Esophagus squamous epithelium (tissue), 4 donors: ENCODE data around the gene INHBC.

Experiments
- POLR2A ChIP-seq, 4 donors: fragments of 450-650 bp; IDR thresholded peaks; one replicate each; pipeline ENCODE4 v1.6.1; 2017; ENCODE audit warnings: antibody characterized with exemption in 4 of 4, mild to moderate bottlenecking in 4 of 4, moderate library complexity in 3 of 4
- TF ChIP-seq, protein P1 (sequence below), 6 experiments: fragments of 450-650 bp in 4 of 6; fragments of 200-600 bp in 2 of 6; sonication (generic) in 2 of 6; IDR thresholded peaks; one replicate each; pipeline ENCODE4 v1.5.1; 2016 to 2019; ENCODE audit warnings: antibody characterized with exemption in 6 of 6, mild to moderate bottlenecking in 4 of 6, moderate library complexity in 4 of 6

DNA sequence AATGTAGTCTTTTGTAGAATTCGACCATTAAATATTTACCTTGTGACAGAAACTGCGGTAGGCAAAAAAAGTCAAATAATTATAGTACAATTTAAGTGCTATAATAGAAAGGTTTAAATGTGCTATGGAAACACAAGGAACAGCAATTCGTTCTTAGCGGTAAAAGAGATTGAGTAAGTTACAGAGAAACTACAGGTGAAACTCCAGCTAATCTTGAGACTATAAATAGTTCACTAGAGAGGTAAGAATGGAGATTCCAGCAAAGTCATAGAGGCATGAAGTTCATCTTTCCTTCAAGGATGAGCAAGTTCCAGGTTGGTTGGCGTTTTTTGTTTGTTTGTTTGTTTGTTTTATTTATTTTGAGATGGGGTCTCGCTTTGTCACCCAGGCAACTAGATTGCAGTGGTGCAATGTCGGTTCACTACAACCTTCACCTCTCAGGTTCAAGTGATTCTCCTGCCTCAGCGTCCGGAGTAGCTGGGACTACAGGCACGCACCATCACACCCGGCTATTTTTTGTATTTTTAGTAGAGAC lies 2.9 kb upstream of the INHBC start:
- TF ChIP-seq, protein P1, sequence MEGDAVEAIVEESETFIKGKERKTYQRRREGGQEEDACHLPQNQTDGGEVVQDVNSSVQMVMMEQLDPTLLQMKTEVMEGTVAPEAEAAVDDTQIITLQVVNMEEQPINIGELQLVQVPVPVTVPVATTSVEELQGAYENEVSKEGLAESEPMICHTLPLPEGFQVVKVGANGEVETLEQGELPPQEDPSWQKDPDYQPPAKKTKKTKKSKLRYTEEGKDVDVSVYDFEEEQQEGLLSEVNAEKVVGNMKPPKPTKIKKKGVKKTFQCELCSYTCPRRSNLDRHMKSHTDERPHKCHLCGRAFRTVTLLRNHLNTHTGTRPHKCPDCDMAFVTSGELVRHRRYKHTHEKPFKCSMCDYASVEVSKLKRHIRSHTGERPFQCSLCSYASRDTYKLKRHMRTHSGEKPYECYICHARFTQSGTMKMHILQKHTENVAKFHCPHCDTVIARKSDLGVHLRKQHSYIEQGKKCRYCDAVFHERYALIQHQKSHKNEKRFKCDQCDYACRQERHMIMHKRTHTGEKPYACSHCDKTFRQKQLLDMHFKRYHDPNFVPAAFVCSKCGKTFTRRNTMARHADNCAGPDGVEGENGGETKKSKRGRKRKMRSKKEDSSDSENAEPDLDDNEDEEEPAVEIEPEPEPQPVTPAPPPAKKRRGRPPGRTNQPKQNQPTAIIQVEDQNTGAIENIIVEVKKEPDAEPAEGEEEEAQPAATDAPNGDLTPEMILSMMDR (IDR thresholded peaks at IDR 0.05), result no peak
- no peak for TF ChIP-seq POLR2A (IDR thresholded peaks at IDR 0.05)
